DOHH2 (cell line): ENCODE data around the gene THBS3.
"Not testable (repeated sequence)": the region's sequence is repeated elsewhere in the genome, so short reads cannot be mapped to it uniquely, and the experiment has no call there.

Experiments used
- EZH2phosphoT487 ChIP-seq: fragments of 200-600 bp; sonication (generic); IDR thresholded peaks from 2 replicates; pipeline ENCODE4 v1.6.1; 2017; ENCODE audit warnings: borderline replicate concordance, mild to moderate bottlenecking, antibody characterized with exemption, low read length, moderate library complexity, mixed read lengths
- TF ChIP-seq, protein P1 (sequence below): fragments of 200-600 bp; sonication (generic); IDR thresholded peaks from one replicate; pipeline ENCODE4 v1.5.1; 2014; ENCODE audit warnings: antibody characterized with exemption, mild to moderate bottlenecking, low read depth, low read length; ENCODE audit not compliant: poor library complexity, severe bottlenecking

DNA sequence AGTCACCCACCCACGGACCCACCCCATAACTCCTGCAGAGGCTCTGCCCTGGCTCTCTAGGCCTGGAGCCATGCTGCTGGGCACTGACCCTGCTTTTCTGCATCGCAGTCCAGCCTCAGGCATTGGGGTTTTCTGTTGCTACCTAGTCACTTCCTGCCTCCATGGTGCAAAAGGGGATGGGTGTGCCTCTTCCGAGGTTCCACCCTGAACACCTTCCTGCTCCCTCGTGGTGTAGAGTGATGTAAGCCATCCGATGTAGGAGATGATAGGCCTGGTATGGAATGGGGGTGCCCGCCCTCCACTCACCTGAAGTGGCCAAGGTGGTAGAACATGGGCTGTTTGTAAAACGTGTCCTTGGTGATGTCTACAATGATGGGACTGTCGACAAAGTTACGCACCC, 27.7 kb upstream of the THBS3 start:
- TF ChIP-seq, protein P1, sequence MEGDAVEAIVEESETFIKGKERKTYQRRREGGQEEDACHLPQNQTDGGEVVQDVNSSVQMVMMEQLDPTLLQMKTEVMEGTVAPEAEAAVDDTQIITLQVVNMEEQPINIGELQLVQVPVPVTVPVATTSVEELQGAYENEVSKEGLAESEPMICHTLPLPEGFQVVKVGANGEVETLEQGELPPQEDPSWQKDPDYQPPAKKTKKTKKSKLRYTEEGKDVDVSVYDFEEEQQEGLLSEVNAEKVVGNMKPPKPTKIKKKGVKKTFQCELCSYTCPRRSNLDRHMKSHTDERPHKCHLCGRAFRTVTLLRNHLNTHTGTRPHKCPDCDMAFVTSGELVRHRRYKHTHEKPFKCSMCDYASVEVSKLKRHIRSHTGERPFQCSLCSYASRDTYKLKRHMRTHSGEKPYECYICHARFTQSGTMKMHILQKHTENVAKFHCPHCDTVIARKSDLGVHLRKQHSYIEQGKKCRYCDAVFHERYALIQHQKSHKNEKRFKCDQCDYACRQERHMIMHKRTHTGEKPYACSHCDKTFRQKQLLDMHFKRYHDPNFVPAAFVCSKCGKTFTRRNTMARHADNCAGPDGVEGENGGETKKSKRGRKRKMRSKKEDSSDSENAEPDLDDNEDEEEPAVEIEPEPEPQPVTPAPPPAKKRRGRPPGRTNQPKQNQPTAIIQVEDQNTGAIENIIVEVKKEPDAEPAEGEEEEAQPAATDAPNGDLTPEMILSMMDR: not testable (repeated sequence)
- not testable (repeated sequence) for TF ChIP-seq EZH2phosphoT487
